BLaER1 (cell line): ENCODE data around the gene OTUB2.

Experiments
- H3K27ac ChIP-seq: shearing (Covaris generic); formaldehyde crosslinking; 2 replicates; pipeline ENCODE4 v1.8.1; 2022
- H3K27me3 ChIP-seq: shearing (Covaris generic); formaldehyde crosslinking; 2 replicates; pipeline ENCODE4 v1.8.1; 2022
- H3K36me3 ChIP-seq: shearing (Covaris generic); formaldehyde crosslinking; 2 replicates; pipeline ENCODE4 v1.8.1; 2022
- H3K4me1 ChIP-seq: shearing (Covaris generic); formaldehyde crosslinking; 2 replicates; pipeline ENCODE4 v1.8.1; 2022
- H3K4me2 ChIP-seq: shearing (Covaris generic); formaldehyde crosslinking; 2 replicates; pipeline ENCODE4 v1.8.1; 2022
- H3K4me3 ChIP-seq: shearing (Covaris generic); formaldehyde crosslinking; 2 replicates; pipeline ENCODE4 v1.8.1; 2022
- H3K9ac ChIP-seq: shearing (Covaris generic); formaldehyde crosslinking; 2 replicates; pipeline ENCODE4 v1.8.1; 2022
- H3K9me3 ChIP-seq: shearing (Covaris generic); formaldehyde crosslinking; 2 replicates; pipeline ENCODE4 v1.8.1; 2022
- H4K20me1 ChIP-seq: shearing (Covaris generic); formaldehyde crosslinking; 2 replicates; pipeline ENCODE4 v1.8.1; 2022
- Cebpa-rat ChIP-seq: shearing (Covaris generic); IDR thresholded peaks from 2 replicates; pipeline ENCODE4 v1.8.1; 2022

The OTUB2 gene

GRCh38 chr14:94074534-94074933, 48.4 kb downstream of the OTUB2 start:
- H3K27ac ChIP-seq: no peak overlapping the region
- H4K20me1 ChIP-seq: peaks cover 93% of the 10 kb centered on the region
- H3K36me3 ChIP-seq: peaks cover 98% of the 10 kb centered on the region
- H3K27me3 ChIP-seq: no peaks in the 10 kb centered on the region
- H3K4me3 ChIP-seq: no peak overlapping the region
- TF ChIP-seq Cebpa-rat: no peak
- H3K9ac ChIP-seq: no peak overlapping the region
- H3K9me3 ChIP-seq: peaks cover 86% of the 10 kb centered on the region
- H3K4me1 ChIP-seq: peaks cover 26% of the 10 kb centered on the region
- H3K4me2 ChIP-seq: no peak overlapping the region

- H3K9me3 ChIP-seq: peaks cover 81% of the 10 kb centered on the region
- peaks cover 93% of the 10 kb centered on the region for H4K20me1 ChIP-seq
- H3K36me3 ChIP-seq: peaks cover 93% of the 10 kb centered on the region
Observed at GRCh38 chr14:94075008-94075407, 48.9 kb downstream of the OTUB2 start.

DNA sequence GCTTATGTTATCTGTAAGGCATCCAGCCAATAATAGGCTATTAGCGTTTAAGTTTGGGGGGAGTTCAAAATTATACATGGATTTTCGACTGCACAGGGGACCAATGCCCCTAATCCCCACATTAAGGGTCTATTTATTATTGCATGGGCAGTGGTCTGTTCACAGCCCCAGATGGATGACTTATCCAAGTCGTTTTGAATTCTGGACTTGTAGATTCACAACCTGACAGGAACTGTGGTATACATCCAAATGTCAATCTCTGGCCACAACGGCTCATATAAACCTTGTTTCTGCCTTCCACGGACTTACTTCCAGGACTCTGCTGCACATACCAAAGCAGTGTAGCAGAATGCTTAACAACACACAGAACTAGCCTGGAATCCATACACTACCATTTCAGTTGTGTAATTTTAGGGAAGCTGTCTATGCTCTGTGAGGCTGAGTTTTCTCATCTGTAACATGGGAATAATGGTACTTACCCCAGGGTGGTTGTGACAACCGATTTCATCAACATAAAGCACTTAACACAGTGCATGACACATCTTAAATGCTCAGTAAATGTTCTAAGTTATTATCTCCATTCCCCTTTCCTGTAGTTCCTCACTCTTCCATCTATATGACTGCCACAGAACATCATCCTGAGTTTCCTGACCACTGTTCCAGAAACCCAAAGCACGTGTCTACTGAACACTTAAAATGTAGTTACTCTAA, 51.1 kb downstream of the OTUB2 start:
- H3K27me3 ChIP-seq: no peaks in the 10 kb centered on the region
- no peak overlapping the region for H3K27ac ChIP-seq
- H3K9me3 ChIP-seq: peaks cover 59% of the 10 kb centered on the region
- peaks cover 74% of the 10 kb centered on the region for H4K20me1 ChIP-seq
- peak overlapping the region; percentile 91 for H3K4me2 ChIP-seq
- no peak overlapping the region for H3K9ac ChIP-seq
- no peak for TF ChIP-seq Cebpa-rat
- peaks cover 37% of the 10 kb centered on the region for H3K4me1 ChIP-seq
- H3K36me3 ChIP-seq: peaks cover 71% of the 10 kb centered on the region
- peak overlapping the region; percentile 99 for H3K4me3 ChIP-seq

More at GRCh38 chr14:94075008-94075407, 48.9 kb downstream of the OTUB2 start:
- peaks cover 29% of the 10 kb centered on the region for H3K4me1 ChIP-seq
- no peak overlapping the region for H3K4me3 ChIP-seq
- no peak overlapping the region for H3K4me2 ChIP-seq
- H3K27me3 ChIP-seq: no peaks in the 10 kb centered on the region
- H3K9ac ChIP-seq: no peak overlapping the region
- TF ChIP-seq Cebpa-rat: no peak
- H3K27ac ChIP-seq: no peak overlapping the region

DNA sequence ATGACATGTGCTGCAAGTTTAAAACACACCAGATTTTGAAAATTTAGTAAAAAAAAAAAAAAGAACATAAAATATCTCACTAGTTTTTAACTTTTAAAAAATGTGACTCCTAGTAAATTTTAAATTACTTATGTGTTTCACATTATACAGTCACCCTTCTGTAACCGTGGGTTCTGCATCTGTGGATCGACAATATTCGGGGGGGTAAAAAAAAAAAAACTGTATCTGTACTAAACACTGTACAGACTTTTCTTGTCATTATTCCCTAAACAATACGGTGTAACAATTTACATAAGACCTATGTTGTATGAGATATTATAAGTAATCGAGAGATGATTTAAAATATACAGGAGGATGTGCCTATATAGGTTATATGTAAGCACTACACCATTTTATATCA, 51.7 kb downstream of the OTUB2 start:
- Histone ChIP-seq H4K20me1 (peaks cover 70% of the 10 kb centered on the region), H3K9me3 (peaks cover 58% of the 10 kb centered on the region), H3K4me1 (peaks cover 37% of the 10 kb centered on the region), H3K27ac (no peak overlapping the region), H3K36me3 (peaks cover 66% of the 10 kb centered on the region), H3K9ac (no peak overlapping the region), H3K4me2 (peak overlapping the region; percentile 91), H3K27me3 (no peaks in the 10 kb centered on the region), H3K4me3 (peak overlapping the region; percentile 99)
- no peak for TF ChIP-seq Cebpa-rat

DNA sequence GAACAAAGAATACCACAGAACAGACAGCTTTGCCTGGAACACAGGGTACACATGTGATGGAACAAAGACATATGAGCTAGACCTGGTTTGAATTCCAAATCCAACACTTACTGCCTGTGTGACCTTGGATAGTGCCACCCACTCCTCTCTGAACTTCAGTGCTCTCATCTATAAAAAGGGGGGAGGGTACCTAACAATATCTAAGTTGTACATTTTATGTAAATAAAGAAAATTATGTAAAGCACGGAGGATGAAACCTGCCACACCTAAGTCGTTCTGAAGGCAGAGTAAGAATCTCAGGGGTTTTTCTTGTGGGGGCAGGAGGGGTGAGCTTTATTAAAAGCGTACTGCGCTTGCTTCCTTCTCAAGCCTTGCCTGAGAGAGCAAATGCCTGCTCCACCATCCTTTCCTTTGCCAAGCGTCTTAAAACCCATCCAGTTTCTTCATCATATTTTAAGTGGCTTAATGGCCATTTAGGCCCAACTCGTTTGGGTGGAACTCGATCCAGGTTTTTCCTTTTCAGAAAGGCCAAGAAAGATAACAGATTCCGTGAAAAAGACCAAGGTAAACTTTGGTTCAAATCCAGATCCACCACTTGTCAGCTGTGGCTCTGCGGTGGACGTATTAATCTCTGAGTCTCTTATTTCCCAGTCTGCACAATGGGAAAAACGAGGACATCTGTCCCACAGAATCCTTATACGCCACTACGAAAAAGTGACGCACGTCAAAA, 53.9 kb downstream of the OTUB2 start:
- Histone ChIP-seq H3K27me3 (no peaks in the 10 kb centered on the region), H3K9me3 (peaks cover 39% of the 10 kb centered on the region), H4K20me1 (peaks cover 48% of the 10 kb centered on the region), H3K9ac (peak overlapping the region; percentile 99), H3K4me3 (peak overlapping the region; percentile 99), H3K4me1 (peaks cover 37% of the 10 kb centered on the region), H3K27ac (peak overlapping the region; percentile 98), H3K36me3 (peaks cover 44% of the 10 kb centered on the region), H3K4me2 (peak overlapping the region; percentile 91)
- no peak for TF ChIP-seq Cebpa-rat

- peaks cover 37% of the 10 kb centered on the region for H3K4me1 ChIP-seq
- peak within 1 kb of the TSS; percentile 98 for H3K27ac ChIP-seq
- H3K27me3 ChIP-seq: no peaks in the 10 kb centered on the region
Observed at GRCh38 chr14:94080621-94081385, 54.7 kb downstream of the OTUB2 start, which contains the start of the genes DDX24 and IFI27L1. Gene DDX24, minus strand, starts transcription at chr14:94081202. Its CDS starts 1,460 bp downstream, at chr14:94079742. Gene IFI27L1, plus strand, starts transcription at chr14:94081310. Its CDS starts 15,628 bp downstream, at chr14:94096938.

DNA sequence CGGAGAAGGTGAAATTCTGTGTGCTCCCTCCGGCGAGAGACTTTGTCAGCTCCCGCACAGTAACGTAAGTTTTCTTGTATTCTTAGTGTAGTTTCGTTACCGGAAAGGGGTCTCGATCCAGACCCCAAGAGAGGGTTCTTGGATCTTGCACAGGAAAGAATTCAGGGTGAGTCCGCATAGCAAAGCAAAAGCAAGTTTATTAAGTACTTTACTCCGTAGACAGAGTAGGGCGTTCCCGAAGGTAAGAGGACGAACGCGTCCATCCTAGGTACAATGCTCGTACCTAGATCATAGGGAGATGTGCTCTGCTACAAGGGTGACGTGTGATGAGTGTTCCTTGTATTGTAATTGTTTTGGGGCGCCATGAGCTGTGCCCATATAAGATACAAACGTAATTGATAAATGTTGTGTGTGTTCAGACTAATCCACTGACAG, 55.3 kb downstream of the OTUB2 start:
- no peak for TF ChIP-seq Cebpa-rat
- H3K9me3 ChIP-seq: peaks cover 25% of the 10 kb centered on the region
- H3K9ac ChIP-seq: peak overlapping the region; percentile 99
- peak overlapping the region; percentile 91 for H3K4me2 ChIP-seq
- peaks cover 37% of the 10 kb centered on the region for H3K4me1 ChIP-seq
- peak overlapping the region; percentile 99 for H3K4me3 ChIP-seq
- H3K36me3 ChIP-seq: peaks cover 30% of the 10 kb centered on the region
- peak overlapping the region; percentile 98 for H3K27ac ChIP-seq
- peaks cover 35% of the 10 kb centered on the region for H4K20me1 ChIP-seq
- no peaks in the 10 kb centered on the region for H3K27me3 ChIP-seq

More at GRCh38 chr14:94080621-94081385, 54.7 kb downstream of the OTUB2 start, which contains the start of the genes DDX24 and IFI27L1:
- no peak for TF ChIP-seq Cebpa-rat
- Histone ChIP-seq H3K9ac (peak within 1 kb of the TSS; percentile 99), H3K9me3 (peaks cover 31% of the 10 kb centered on the region), H3K4me2 (peak within 1 kb of the TSS; percentile 91), H3K4me3 (peak within 1 kb of the TSS; percentile 99), H3K36me3 (peaks cover 36% of the 10 kb centered on the region), H4K20me1 (peaks cover 40% of the 10 kb centered on the region)

DNA sequence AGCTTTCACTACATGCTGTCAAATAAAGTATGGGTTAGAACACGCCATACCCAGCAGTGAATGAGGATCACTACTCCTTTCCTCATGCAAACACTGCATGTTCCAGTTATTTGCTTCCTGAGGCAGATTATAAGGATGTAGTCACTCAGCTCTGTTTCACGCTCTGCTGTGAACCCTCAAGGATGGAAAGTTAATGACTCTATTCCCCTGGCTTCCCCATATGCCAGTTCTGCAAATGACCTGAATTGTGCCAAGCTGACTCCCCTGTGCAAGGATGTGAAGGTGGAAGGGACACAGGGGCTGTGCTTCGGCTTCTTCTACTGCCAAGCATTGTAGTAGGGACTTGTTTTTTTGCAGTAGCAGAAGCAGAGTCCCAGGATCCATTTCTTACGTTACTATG, 61.8 kb downstream of the OTUB2 start:
- Histone ChIP-seq H3K9ac (no peak overlapping the region), H3K36me3 (no peaks in the 10 kb centered on the region), H4K20me1 (no peaks in the 10 kb centered on the region), H3K9me3 (0 out of 2 replicates have a peak, but pooled peaks cover 2% of the 10 kb centered on the region), H3K4me2 (no peak overlapping the region), H3K4me1 (no peaks in the 10 kb centered on the region), H3K27me3 (no peaks in the 10 kb centered on the region), H3K4me3 (no peak overlapping the region), H3K27ac (no peak overlapping the region)
- TF ChIP-seq Cebpa-rat: no peak

DNA sequence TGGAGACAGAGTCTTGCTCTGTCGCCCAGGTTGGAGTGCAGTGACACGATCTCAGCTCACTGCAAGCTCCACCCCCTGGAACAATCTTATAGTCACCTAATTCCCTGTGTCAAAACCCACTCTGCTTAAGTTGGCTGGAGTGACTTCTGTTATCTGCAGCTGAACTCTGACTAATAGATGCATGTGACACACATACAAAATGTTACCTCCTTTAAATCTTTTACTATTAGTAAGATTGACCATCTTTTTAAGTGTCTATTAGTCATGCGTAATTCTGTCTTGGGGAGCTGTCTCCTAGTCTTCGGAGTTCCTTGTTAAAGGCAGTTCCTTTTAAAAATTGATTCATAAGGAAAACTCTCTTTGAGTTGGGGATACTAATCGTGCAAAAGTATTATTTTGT, 62.4 kb downstream of the OTUB2 start:
- no peak overlapping the region for H3K4me3 ChIP-seq
- H3K9ac ChIP-seq: no peak overlapping the region
- no peaks in the 10 kb centered on the region for H4K20me1 ChIP-seq
- H3K36me3 ChIP-seq: no peaks in the 10 kb centered on the region
- H3K27ac ChIP-seq: no peak overlapping the region
- no peak for TF ChIP-seq Cebpa-rat
- H3K4me1 ChIP-seq: no peaks in the 10 kb centered on the region
- H3K9me3 ChIP-seq: no peaks in the 10 kb centered on the region
- H3K4me2 ChIP-seq: no peak overlapping the region
- H3K27me3 ChIP-seq: no peaks in the 10 kb centered on the region
